ENCODE results near the gene NFS1.

DNA sequence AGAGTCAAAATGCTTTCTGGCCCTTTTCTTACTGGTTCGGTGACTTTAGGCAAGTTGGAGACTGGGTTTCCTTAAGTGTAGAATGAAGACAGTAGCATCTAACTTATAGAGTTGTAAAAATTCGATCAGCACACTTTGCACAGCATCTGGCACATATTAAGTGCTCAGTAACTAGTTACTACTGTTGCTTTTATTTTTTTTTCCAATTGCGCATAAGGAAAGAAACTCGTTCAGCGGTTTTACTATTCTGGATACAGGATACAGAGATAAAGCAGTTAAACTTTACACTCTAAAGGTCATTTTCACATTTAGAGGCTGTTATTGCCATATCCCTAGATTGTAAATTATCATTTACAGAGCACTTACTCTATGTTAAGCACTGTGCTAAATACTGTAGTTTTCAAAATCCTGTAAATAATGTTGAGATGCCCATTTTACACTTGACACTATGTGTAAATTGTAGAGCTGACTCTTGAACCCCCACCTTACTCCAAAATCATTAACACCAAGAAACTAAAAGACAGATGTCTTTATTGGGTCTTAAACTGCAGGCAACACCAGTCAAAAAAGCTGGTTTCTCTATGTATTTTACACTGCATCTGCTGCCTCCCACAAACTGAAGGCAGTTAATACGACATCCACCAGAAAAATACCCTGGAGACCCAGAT, 939 bp upstream of the NFS1 start:
- no peak for TF ChIP-seq EZH2 (IDR thresholded peaks at IDR 0.05; ENCODE audit: borderline replicate concordance)
- TF ChIP-seq, protein P1, sequence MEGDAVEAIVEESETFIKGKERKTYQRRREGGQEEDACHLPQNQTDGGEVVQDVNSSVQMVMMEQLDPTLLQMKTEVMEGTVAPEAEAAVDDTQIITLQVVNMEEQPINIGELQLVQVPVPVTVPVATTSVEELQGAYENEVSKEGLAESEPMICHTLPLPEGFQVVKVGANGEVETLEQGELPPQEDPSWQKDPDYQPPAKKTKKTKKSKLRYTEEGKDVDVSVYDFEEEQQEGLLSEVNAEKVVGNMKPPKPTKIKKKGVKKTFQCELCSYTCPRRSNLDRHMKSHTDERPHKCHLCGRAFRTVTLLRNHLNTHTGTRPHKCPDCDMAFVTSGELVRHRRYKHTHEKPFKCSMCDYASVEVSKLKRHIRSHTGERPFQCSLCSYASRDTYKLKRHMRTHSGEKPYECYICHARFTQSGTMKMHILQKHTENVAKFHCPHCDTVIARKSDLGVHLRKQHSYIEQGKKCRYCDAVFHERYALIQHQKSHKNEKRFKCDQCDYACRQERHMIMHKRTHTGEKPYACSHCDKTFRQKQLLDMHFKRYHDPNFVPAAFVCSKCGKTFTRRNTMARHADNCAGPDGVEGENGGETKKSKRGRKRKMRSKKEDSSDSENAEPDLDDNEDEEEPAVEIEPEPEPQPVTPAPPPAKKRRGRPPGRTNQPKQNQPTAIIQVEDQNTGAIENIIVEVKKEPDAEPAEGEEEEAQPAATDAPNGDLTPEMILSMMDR (IDR thresholded peaks at IDR 0.05; ENCODE audit: poor library complexity), result no peak
